ENCODE data around the gene HSPA1L. TPM values are rescaled to one million over a fixed set of nuclear protein-coding genes. Genes with fewer than 3 reads are reported as not detected.
"Not testable (repeated sequence)": the region's sequence is repeated elsewhere in the genome, so short reads cannot be mapped to it uniquely, and the experiment has no call there.

Gene HSPA1L
- total and polyA plus RNA-seq, 3 experiments from 2014 or later = 3.0 to 3.8 (median 3.5) TPM

DNA sequence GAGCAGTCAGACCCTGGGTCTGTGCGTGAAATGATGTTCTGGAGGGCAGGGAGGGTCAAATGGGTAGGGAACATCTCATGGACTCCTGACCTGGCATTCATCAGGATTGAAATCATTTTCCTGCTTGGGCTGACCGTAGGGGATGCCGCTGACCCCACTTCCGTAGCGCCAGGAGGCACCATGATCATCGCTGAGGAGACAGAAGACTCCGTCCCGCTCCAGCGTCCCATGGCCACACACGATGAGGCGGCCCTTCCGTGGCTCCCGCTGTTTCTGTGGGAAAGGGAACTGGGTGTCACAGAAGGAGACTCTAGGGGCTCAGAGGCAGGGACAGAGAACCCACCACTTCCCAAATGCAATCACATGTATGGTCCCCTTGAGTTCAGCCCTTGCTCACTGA, 45.3 kb upstream of the HSPA1L start:
- Histone ChIP-seq H3K4me3 (ENCODE audit: low read length) (no peak overlapping the region), H3K27me3 (ENCODE audit: insufficient read depth, low read length, poor library complexity, severe bottlenecking) (no peaks in the 10 kb centered on the region), H3K4me1 (ENCODE audit: insufficient read depth, low read length) (peaks cover 21% of the 10 kb centered on the region), H3K9me3 (ENCODE audit: low read length) (no peaks in the 10 kb centered on the region), H3K27ac (ENCODE audit: low read depth, low read length) (no peak overlapping the region), H3K36me3 (ENCODE audit: insufficient read depth, low read length) (peaks cover 24% of the 10 kb centered on the region)
- H3K9me3 Mint-ChIP-seq = no peaks in the 10 kb centered on the region
- ChIA-PET POLR2A (no interaction called here), CTCF (no interaction called here)
- DNase-seq = no peak
- peaks cover 0 to 53% (median 2%) of the 10 kb centered on the region in 3 donors for H3K36me3 Mint-ChIP-seq
- peaks cover 0 to 4% of the 10 kb centered on the region in 2 donors for H3K27me3 Mint-ChIP-seq
- peaks cover 25 to 26% (median 26%) of the 10 kb centered on the region in 3 donors for H3K4me1 Mint-ChIP-seq
- H3K4me3 Mint-ChIP-seq = peak overlapping the region in 4 of 7 donors; percentile 59 to 82 (median 77)
- H3K27ac Mint-ChIP-seq = peak overlapping the region in 4 of 8 donors; percentile 24 to 61 (median 54)

DNA sequence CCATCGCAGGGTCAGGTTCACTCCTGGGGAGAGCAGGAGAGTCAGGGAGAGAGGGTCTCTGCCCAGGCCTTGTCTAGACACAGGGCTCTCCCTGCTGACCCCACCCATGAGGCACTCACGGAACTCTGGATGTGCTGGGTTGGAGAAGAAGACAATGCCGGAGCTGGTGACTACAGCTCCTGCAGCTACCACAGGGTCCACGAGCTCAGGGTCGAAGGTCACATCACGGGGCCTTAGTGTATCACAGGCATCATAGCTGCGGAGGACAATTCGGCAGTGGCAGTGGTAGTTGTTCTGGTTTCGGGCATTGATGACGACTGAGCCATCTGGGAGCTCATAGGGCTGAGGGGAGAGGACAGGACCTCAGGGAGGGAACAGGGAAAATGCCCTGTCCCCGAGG, 44.8 kb upstream of the HSPA1L start:
- H3K36me3 Mint-ChIP-seq = peaks cover 0 to 55% (median 2%) of the 10 kb centered on the region in 3 donors
- Histone ChIP-seq H3K27ac (ENCODE audit: low read depth, low read length) (no peak overlapping the region), H3K4me3 (ENCODE audit: low read length) (no peak overlapping the region), H3K4me1 (ENCODE audit: insufficient read depth, low read length) (peaks cover 21% of the 10 kb centered on the region), H3K36me3 (ENCODE audit: insufficient read depth, low read length) (peaks cover 24% of the 10 kb centered on the region), H3K9me3 (ENCODE audit: low read length) (no peaks in the 10 kb centered on the region), H3K27me3 (ENCODE audit: insufficient read depth, low read length, poor library complexity, severe bottlenecking) (no peaks in the 10 kb centered on the region)
- H3K4me3 Mint-ChIP-seq = peak overlapping the region in 5 of 7 donors; percentile 45 to 82 (median 77)
- CTCF ChIA-PET = no interaction called here
- peaks cover 0 to 4% of the 10 kb centered on the region in 2 donors for H3K27me3 Mint-ChIP-seq
- H3K27ac Mint-ChIP-seq = peak overlapping the region in 6 of 8 donors; percentile 24 to 91 (median 58)
- H3K9me3 Mint-ChIP-seq = peaks cover 0 to 1% (median 0%) of the 10 kb centered on the region in 5 donors
- peaks cover 25 to 26% (median 26%) of the 10 kb centered on the region in 3 donors for H3K4me1 Mint-ChIP-seq
- DNase-seq = no peak
- POLR2A ChIA-PET = no interaction called here

DNA sequence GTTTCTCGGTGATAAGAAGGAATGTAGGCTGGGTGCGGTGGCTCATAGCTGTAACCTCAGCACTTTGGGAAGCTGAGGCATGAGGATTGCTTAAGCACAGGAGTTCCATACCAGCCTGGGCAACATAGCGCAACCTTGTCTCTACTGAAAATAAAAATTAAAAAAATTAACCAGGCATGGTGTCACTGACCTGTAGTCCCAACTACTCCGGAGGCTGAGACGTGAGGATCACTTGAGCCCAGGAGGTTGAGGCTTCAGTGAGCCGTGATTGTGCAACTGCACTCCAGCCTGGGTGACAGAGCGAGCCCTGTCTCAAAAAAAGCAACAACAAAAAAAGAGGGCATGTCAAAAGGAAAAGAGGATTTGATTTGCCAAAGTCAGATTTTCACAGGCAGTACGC, 43.6 kb upstream of the HSPA1L start:
- H3K4me3 Mint-ChIP-seq = no peak overlapping the region

DNA sequence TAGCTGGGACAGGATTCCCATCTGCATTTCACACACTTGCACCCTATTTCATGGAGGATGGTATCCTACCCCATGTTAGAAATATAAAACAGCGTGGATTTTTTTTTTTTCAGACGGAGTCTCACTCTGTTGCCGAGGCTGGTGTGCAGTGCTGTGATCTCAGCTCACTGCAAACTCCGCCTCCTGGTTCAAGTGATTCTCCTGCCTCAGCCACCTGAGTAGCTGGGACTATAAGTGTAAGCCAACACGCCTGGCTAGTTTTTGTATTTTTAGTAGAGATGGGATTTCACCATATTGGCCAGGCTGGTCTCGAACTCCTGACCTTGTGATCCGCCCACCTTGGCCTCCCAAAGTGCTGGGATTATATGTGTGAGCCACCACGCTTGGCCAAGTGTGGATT, 42.7 kb upstream of the HSPA1L start:
- H3K36me3 ChIP-seq (ENCODE audit: insufficient read depth, low read length) = peaks cover 24% of the 10 kb centered on the region
- H3K9me3 ChIP-seq (ENCODE audit: low read length); H3K4me3 Mint-ChIP-seq; DNase-seq; H3K9me3 Mint-ChIP-seq; H3K27ac ChIP-seq (ENCODE audit: low read depth, low read length); H3K4me1 ChIP-seq (ENCODE audit: insufficient read depth, low read length); H3K27me3 Mint-ChIP-seq; H3K4me3 ChIP-seq (ENCODE audit: low read length); H3K27me3 ChIP-seq (ENCODE audit: insufficient read depth, low read length, poor library complexity, severe bottlenecking); POLR2A ChIA-PET: not testable (repeated sequence)
- CTCF ChIA-PET = interaction anchor here (1.0 kb wide), 1 partner anchor 28 kb away, joined by 3 read pairs; no protein-coding TSS in a partner anchor
- Mint-ChIP-seq H3K27ac (peak overlapping the region in 1 of 8 donors; percentile 19), H3K36me3 (peaks cover 0 to 51% (median 2%) of the 10 kb centered on the region in 3 donors), H3K4me1 (peaks cover 13 to 15% (median 15%) of the 10 kb centered on the region in 3 donors)

More for the DNA sequence above, 43.6 kb upstream of the HSPA1L start:
- ChIA-PET CTCF (interaction anchor here (1.0 kb wide), 1 partner anchor 29 kb away, joined by 3 read pairs; no protein-coding TSS in a partner anchor), POLR2A (interaction anchor here (0.6 kb wide), 1 partner anchor 123 kb away, joined by 3 read pairs; no protein-coding TSS in a partner anchor)
- peaks cover 20 to 24% (median 23%) of the 10 kb centered on the region in 3 donors for H3K4me1 Mint-ChIP-seq
- Histone ChIP-seq H3K4me1 (ENCODE audit: insufficient read depth, low read length) (peaks cover 14% of the 10 kb centered on the region), H3K27me3 (ENCODE audit: insufficient read depth, low read length, poor library complexity, severe bottlenecking) (no peaks in the 10 kb centered on the region), H3K9me3 (ENCODE audit: low read length) (no peaks in the 10 kb centered on the region), H3K4me3 (ENCODE audit: low read length) (no peak overlapping the region), H3K36me3 (ENCODE audit: insufficient read depth, low read length) (peaks cover 24% of the 10 kb centered on the region), H3K27ac (ENCODE audit: low read depth, low read length) (no peak overlapping the region)
- peaks cover 0 to 1% (median 0%) of the 10 kb centered on the region in 5 donors for H3K9me3 Mint-ChIP-seq
- H3K27me3 Mint-ChIP-seq = peaks cover 0 to 4% of the 10 kb centered on the region in 2 donors
- peaks cover 0 to 54% (median 2%) of the 10 kb centered on the region in 3 donors for H3K36me3 Mint-ChIP-seq
- peak overlapping the region in 1 of 8 donors; percentile 17 for H3K27ac Mint-ChIP-seq
- DNase-seq = no peak

DNA sequence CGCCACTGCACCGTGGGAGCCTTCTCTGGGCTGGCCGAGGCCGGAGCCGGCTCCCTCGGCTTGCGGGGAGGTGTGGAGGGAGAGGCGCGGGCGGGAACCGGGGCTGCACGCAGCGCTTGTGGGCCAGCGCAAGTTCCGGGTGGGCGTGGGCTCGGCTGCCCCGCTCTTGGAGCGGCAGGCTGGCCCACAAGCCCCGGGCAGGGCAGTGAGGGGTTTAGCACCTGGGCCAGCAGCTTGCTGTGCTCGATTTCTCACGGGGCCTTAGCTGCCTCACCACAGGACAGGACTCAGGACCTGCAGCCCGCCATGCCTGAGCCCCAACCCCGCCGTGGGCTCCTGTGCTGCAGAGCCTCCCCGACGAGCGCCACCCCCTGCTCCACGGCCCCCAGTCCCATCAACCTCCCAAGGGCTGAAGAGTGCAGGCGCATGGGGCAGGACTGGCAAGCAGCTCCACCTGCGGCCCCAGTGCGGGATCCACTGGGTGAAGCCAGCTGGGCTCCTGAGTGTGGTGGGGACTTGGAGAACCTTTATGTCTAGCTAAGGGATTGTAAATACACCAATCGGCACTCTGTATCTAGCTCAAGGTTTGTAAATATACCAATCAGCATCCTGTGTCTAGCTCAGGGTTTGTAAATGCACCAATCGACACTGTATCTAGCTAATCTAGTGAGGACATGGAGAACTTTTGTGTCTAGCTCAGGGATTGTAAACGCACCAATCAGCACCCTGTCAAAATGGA, 37.1 kb upstream of the HSPA1L start:
- H3K27ac Mint-ChIP-seq; H3K9me3 Mint-ChIP-seq; POLR2A ChIA-PET; H3K4me1 ChIP-seq (ENCODE audit: insufficient read depth, low read length); H3K36me3 ChIP-seq (ENCODE audit: insufficient read depth, low read length); CTCF ChIA-PET; H3K36me3 Mint-ChIP-seq; H3K27ac ChIP-seq (ENCODE audit: low read depth, low read length); H3K27me3 ChIP-seq (ENCODE audit: insufficient read depth, low read length, poor library complexity, severe bottlenecking); H3K27me3 Mint-ChIP-seq; DNase-seq; H3K9me3 ChIP-seq (ENCODE audit: low read length); H3K4me3 ChIP-seq (ENCODE audit: low read length); H3K4me1 Mint-ChIP-seq: not testable (repeated sequence)
- H3K4me3 Mint-ChIP-seq = peak overlapping the region in 1 of 7 donors; percentile 37

DNA sequence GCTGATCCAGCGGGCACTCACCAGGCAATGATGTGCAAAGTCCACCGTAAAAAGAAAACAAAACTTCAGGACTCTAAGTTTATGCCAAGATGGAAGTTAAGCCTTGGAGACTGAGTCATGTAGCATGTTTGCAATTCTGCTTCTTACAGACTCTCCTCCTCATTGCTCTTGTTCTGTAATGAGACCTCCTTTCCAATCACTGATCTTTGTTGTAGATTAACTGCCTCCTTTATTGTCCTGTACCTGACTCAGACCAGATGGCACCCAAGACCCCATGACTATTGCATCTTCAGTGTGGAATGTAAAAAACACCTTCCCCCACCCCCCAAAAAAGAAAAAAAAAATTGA, 36.4 kb upstream of the HSPA1L start:
- Mint-ChIP-seq H3K4me1 (no peaks in the 10 kb centered on the region), H3K9me3 (peaks cover 0 to 1% (median 0%) of the 10 kb centered on the region in 5 donors), H3K27ac (peak overlapping the region in 1 of 8 donors; percentile 82), H3K27me3 (no peaks in the 10 kb centered on the region), H3K4me3 (no peak overlapping the region), H3K36me3 (peaks cover 0 to 3% (median 0%) of the 10 kb centered on the region in 3 donors)
- Histone ChIP-seq H3K9me3 (ENCODE audit: low read length) (no peaks in the 10 kb centered on the region), H3K27ac (ENCODE audit: low read depth, low read length) (no peak overlapping the region), H3K36me3 (ENCODE audit: insufficient read depth, low read length) (no peaks in the 10 kb centered on the region), H3K4me1 (ENCODE audit: insufficient read depth, low read length) (no peaks in the 10 kb centered on the region), H3K4me3 (ENCODE audit: low read length) (no peak overlapping the region), H3K27me3 (ENCODE audit: insufficient read depth, low read length, poor library complexity, severe bottlenecking) (no peaks in the 10 kb centered on the region)
- no peak for DNase-seq
- ChIA-PET POLR2A (no interaction called here), CTCF (no interaction called here)

DNA sequence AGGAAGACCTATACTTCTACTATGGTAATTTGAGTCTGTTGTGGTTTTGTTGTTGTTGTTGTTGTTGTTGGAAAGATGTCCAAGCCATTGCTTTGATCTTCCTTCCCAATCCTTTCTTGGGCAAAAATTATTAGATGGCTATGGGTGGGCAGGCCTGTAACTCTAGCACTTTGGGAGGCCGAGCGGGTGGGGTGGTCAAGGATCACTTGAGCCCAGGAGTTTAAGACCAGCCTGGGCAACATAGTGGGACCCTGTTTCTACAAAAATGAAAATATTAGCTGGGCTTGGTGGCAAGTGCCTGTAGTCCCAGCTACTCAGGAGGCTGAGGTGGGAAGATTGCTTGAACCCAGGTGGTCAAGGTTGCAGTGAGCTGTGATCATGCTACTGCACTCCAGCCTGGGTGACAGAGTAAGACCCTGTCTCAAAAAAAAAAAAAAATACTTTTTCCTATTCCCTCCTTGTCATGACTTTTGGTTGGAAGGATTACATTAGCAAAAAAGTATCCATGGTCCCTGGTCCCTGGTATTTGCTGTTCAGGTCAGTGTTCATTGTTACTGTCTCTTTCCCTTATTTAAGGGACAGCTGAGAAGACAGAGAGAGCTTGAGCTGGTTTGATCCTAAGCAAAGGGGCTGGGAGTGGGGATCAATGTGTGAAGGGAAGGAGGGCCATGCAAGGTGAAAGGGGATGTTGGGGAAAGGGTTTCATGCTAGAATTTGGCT, 35.8 kb upstream of the HSPA1L start:
- ChIA-PET POLR2A (no interaction called here), CTCF (no interaction called here)
- Histone ChIP-seq H3K27ac (ENCODE audit: low read depth, low read length) (no peak overlapping the region), H3K9me3 (ENCODE audit: low read length) (no peaks in the 10 kb centered on the region), H3K4me1 (ENCODE audit: insufficient read depth, low read length) (no peaks in the 10 kb centered on the region), H3K36me3 (ENCODE audit: insufficient read depth, low read length) (no peaks in the 10 kb centered on the region), H3K4me3 (ENCODE audit: low read length) (no peak overlapping the region), H3K27me3 (ENCODE audit: insufficient read depth, low read length, poor library complexity, severe bottlenecking) (no peaks in the 10 kb centered on the region)
- H3K27me3 Mint-ChIP-seq = no peaks in the 10 kb centered on the region
- H3K27ac Mint-ChIP-seq = no peak overlapping the region
- no peaks in the 10 kb centered on the region for H3K4me1 Mint-ChIP-seq
- H3K9me3 Mint-ChIP-seq = peaks cover 0 to 1% (median 0%) of the 10 kb centered on the region in 5 donors
- no peak for DNase-seq
- no peak overlapping the region for H3K4me3 Mint-ChIP-seq
- H3K36me3 Mint-ChIP-seq = peaks cover 0 to 3% (median 0%) of the 10 kb centered on the region in 3 donors

DNA sequence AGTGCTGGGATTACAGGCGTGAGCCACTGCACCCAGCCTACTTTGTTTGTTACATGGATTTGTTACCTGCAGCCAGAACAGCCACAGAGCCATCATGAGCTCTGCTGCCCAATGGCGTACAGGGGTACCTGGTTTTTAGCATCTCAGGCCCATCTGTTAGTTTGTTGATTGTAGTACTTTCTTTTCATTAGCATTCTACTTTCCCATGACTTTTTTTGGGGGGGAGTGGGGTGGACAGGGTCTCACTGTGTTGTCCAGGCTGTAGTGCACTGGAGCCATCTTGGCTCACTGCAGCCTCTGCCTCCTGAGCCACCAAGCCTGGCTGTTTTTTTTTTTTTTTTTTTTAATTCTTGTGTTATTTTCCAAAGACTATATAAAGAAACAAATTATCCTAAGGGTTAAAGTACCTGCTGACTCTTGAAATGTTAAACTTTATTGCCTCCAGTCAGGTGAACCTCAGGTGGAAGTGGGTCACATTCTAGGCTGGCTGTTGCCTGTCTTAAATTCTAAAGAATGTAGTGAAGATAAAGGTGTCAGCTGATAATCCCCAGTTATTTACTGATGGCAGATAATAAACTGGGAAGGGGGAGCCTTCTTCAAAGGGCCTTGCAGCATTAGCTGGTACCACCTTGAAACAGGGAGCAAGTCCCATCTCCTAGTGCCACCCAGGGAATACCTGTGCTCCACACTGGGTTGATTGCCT, 32.3 kb upstream of the HSPA1L start:
- ChIA-PET CTCF (no interaction called here), POLR2A (no interaction called here)
- peaks cover 0 to 13% (median 0%) of the 10 kb centered on the region in 3 donors for H3K36me3 Mint-ChIP-seq
- no peaks in the 10 kb centered on the region for H3K36me3 ChIP-seq (ENCODE audit: insufficient read depth, low read length)
- DNase-seq = no peak
- no peak overlapping the region for H3K27ac ChIP-seq (ENCODE audit: low read depth, low read length)
- no peak overlapping the region for H3K4me3 ChIP-seq (ENCODE audit: low read length)
- no peaks in the 10 kb centered on the region for H3K9me3 Mint-ChIP-seq
- H3K27me3 Mint-ChIP-seq = no peaks in the 10 kb centered on the region
- H3K4me3 Mint-ChIP-seq = no peak overlapping the region
- H3K4me1 Mint-ChIP-seq = no peaks in the 10 kb centered on the region
- H3K27me3 ChIP-seq (ENCODE audit: insufficient read depth, low read length, poor library complexity, severe bottlenecking) = no peaks in the 10 kb centered on the region
- H3K4me1 ChIP-seq (ENCODE audit: insufficient read depth, low read length) = no peaks in the 10 kb centered on the region
- H3K27ac Mint-ChIP-seq = no peak overlapping the region
- H3K9me3 ChIP-seq (ENCODE audit: low read length) = no peaks in the 10 kb centered on the region
